Activated B cell treated with CpG ODN at 0.5 μM for 24 hours (primary cell): ENCODE measurements around the gene PERP. TPM values are rescaled to one million over a fixed set of nuclear protein-coding genes. Genes with fewer than 3 reads are reported as not detected.

Experiments used
- ATAC-seq: fragments of 200-7000 bp; cut with Tn5 transposase; one replicate; pipeline ENCODE4 v1.10.0; 2021; ENCODE audit warnings: low read depth, mild to moderate bottlenecking, moderate library complexity
- CTCF ChIA-PET: fragments of 350-600 bp; sonication (Branson Sonifier 250); formaldehyde crosslinking; loops from one replicate; lab custom pipeline; 2021; ENCODE audit warnings: antibody characterized with exemption; lab: Charles Lee
- POLR2A ChIA-PET: fragments of 350-600 bp; sonication (Branson Sonifier 250); formaldehyde crosslinking; loops from one replicate; lab custom pipeline; 2021; ENCODE audit warnings: antibody characterized with exemption; lab: Charles Lee
- DNase-seq: peaks from one replicate; pipeline ENCODE4 v3.0.0; 2022
- H3K27ac Mint-ChIP-seq: one replicate; pipeline ENCODE4 v1.8.0; 2020; ENCODE audit warnings: mixed read lengths
- H3K27me3 Mint-ChIP-seq: one replicate; pipeline ENCODE4 v1.8.0; 2021; ENCODE audit warnings: mixed read lengths
- H3K36me3 Mint-ChIP-seq: one replicate; pipeline ENCODE4 v1.8.0; 2021; ENCODE audit warnings: low read depth, mixed read lengths
- H3K4me1 Mint-ChIP-seq: one replicate; pipeline ENCODE4 v1.8.0; 2021; ENCODE audit warnings: mixed read lengths
- H3K4me3 Mint-ChIP-seq: one replicate; pipeline ENCODE4 v1.8.0; 2020; ENCODE audit warnings: mild to moderate bottlenecking, mixed read lengths
- H3K9me3 Mint-ChIP-seq: one replicate; pipeline ENCODE4 v1.8.0; 2020; ENCODE audit warnings: mixed read lengths
- CTCF ChIP-seq: fragments of 200-600 bp; IDR thresholded peaks from one replicate; pipeline ENCODE4 v1.8.0; 2022; ENCODE audit warnings: antibody characterized with exemption, mild to moderate bottlenecking
- intact Hi-C: fragments of 100-400 bp; cut with micrococcal nuclease; formaldehyde crosslinking; loops from one replicate; pipeline ENCODE4 v1.15.1; 2024
- total RNA-seq: library from RNA; stranded (reverse); gene quantifications from 2 replicates; pipeline ENCODE4 v1.2.3, GENCODE V29; 2022

Gene PERP
- total RNA-seq, 1 donor from 2014 or later, result 0.18 TPM

- H3K27me3 Mint-ChIP-seq, result peaks cover 18% of the 10 kb centered on the region
- intact Hi-C loops, result loop anchor here (10.0 kb wide), 1 partner anchor 1261 kb away; the partner anchor contains the start of gene CITED2
- TF ChIP-seq CTCF, result no peak
- ChIA-PET POLR2A (no interaction called here), CTCF (interaction anchor here (0.6 to 5.2 kb wide), 4 partner anchors 174 to 1701 kb away, joined by 3 to 64 read pairs (median 24); no protein-coding TSS in a partner anchor)
- ATAC-seq, result no peak
- no peak overlapping the region for H3K4me3 Mint-ChIP-seq
- H3K4me1 Mint-ChIP-seq, result peaks cover 6% of the 10 kb centered on the region
- no peak for DNase-seq
- H3K9me3 Mint-ChIP-seq, result no peaks in the 10 kb centered on the region
- no peak overlapping the region for H3K27ac Mint-ChIP-seq
- no peaks in the 10 kb centered on the region for H3K36me3 Mint-ChIP-seq
Observed at GRCh38 chr6:138113588-138114210, 6.5 kb upstream of the PERP start.

DNA sequence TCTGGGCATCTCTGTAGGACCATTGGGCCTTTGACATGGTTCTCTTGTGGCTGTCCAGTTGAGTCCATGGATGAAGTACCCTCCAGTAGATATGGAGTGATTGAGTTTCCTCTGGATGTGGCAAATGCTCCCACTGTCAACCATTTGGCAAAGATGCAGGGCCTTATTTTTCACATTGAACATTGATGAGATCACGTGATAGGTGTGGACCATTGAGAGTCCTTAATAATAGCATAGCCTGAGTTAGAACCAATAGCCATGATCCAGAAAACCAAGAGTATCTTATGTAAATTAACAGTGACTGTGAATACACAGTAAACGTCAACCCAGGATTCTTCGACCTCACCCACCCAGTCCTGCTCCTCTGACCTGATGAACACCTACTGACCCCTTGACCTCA is 3.0 kb upstream of the PERP start:
- H3K27me3 Mint-ChIP-seq, result peaks cover 31% of the 10 kb centered on the region
- no peak overlapping the region for H3K4me3 Mint-ChIP-seq
- ChIA-PET POLR2A (no interaction called here), CTCF (interaction anchor here (2.9 kb wide), 1 partner anchor 107 kb away, joined by 17 read pairs; no protein-coding TSS in a partner anchor)
- intact Hi-C loops, result loop anchor here (10.0 kb wide), 1 partner anchor 1265 kb away; the partner anchor contains the start of gene CITED2
- no peak overlapping the region for H3K27ac Mint-ChIP-seq
- no peaks in the 10 kb centered on the region for H3K36me3 Mint-ChIP-seq
- ATAC-seq (no peak), DNase-seq (no peak)
- no peaks in the 10 kb centered on the region for H3K9me3 Mint-ChIP-seq
- H3K4me1 Mint-ChIP-seq, result peaks cover 17% of the 10 kb centered on the region
- no peak for TF ChIP-seq CTCF

DNA sequence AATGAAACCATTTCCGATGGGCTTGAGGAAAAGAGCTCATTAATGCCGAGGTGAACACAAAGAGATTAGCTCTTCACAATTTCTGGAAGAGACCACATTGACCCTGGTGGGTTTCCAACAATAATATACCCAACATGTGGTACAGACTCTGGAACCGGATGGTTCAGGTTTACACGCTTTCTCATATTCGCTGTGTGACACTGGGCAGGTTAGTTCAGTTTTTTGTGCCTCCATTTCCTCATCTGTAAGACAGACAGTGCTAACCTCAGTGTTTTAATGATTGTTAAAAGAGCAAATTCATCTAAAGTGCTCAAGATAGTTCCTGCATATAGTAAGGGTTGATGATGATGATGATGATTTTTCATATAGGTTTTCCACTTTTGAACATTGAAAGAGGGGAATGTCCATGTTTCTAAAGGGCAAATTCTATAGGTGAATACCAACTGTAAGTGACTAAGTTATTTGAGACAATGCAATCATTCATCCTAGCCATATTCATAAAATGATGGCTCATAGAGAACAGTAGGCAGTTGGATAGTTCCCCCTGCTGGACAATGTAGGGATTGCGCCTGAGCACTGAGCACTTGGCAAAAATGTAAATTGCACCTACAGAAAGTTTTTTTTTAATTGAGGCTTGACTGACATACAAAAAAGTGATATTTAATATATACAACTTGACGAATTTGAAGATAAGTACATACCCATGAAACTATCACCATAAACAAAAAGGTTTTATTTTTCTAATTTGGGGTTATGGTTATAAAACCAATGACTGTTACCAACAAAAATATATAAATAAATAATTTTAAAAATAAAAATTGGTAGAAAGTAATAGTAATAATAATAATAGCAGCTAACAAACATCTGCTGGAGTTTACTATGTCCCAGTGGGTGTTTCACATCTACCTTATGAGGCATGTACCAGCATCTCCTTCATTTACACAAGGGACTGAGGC is 2.1 kb upstream of the PERP start:
- peak; percentile 93 for TF ChIP-seq CTCF
- ChIA-PET CTCF (interaction anchor here (1.5 to 2.9 kb wide), 6 partner anchors 7 to 447 kb away, joined by 4 to 17 read pairs (median 8); no protein-coding TSS in a partner anchor), POLR2A (no interaction called here)
- intact Hi-C loops, result loop anchor here (1.0 to 5.0 kb wide), 10 partner anchors 108 to 1142 kb away; partner anchors contain the start of genes CCDC28A and TNFAIP3
- Mint-ChIP-seq H3K4me3 (peak overlapping the region; percentile 39), H3K27me3 (peaks cover 28% of the 10 kb centered on the region), H3K27ac (no peak overlapping the region), H3K9me3 (no peaks in the 10 kb centered on the region), H3K36me3 (no peaks in the 10 kb centered on the region), H3K4me1 (peaks cover 17% of the 10 kb centered on the region)
- ATAC-seq, result peak; percentile 73
- peak; percentile 50 for DNase-seq

- no peaks in the 10 kb centered on the region for H3K36me3 Mint-ChIP-seq
- ChIA-PET CTCF (interaction anchor here (1.5 to 2.9 kb wide), 6 partner anchors 9 to 446 kb away, joined by 4 to 17 read pairs (median 8); no protein-coding TSS in a partner anchor), POLR2A (no interaction called here)
- H3K4me1 Mint-ChIP-seq, result peaks cover 17% of the 10 kb centered on the region
- peaks cover 29% of the 10 kb centered on the region for H3K27me3 Mint-ChIP-seq
- no peak for DNase-seq
- no peaks in the 10 kb centered on the region for H3K9me3 Mint-ChIP-seq
- TF ChIP-seq CTCF, result no peak
- intact Hi-C loops, result loop anchor here (1.0 to 5.0 kb wide), 10 partner anchors 161 to 1141 kb away; partner anchors contain the start of genes CCDC28A and TNFAIP3
- peak overlapping the region; percentile 84 for H3K4me3 Mint-ChIP-seq
- ATAC-seq, result no peak
- H3K27ac Mint-ChIP-seq, result no peak overlapping the region
Observed at GRCh38 chr6:138107752-138108592, 753 bp upstream of the PERP start.
